CD4-positive, alpha-beta T cell treated with Interleukin-10 for 1 hour (primary cell): Measurements from ENCODE around the gene HTR3D.
"Not testable (repeated sequence)": the region's sequence is repeated elsewhere in the genome, so short reads cannot be mapped to it uniquely, and the experiment has no call there.

ENCODE experiments used
- DNase-seq: peaks from one replicate; pipeline ENCODE4 v3.0.0-alpha.2; 2020

The HTR3D gene

DNA sequence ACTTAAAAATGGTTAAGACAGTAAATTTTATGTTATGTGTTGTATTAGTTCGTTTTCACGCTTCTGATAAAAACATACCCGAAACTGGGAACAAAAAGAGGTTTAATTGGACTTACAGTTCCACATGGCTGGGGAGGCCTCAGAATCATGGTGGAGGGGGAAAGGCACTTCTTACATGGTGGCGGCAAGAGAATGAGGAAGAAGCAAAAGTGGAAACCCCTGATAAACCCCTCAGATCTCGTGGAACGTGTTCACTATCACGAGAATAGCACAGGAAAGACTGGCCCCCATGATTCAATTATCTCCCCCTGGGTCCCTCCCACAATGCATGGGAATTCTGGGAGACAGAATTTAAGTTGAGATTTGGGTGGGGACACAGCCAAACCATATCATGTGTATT is 39.6 kb downstream of the HTR3D start:
- not testable (repeated sequence) for DNase-seq

DNA sequence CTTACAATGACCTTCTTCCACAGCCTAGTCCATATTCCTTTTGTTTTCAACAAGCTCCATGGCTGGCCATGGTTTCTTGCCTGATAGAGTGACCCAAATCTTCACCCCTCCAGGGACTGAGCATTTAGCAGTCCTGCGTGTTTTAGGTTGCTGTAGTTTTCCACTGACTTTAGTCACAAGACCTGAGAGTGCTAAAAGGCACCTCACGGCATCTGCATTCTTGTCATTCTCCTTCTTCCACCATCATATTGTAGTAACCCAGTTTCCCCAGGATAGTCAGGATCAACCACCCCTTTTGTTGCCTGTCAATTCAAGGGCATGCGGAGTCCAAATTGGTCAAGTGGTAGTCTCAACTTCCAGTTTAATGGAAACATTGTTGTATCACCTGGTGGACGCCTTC is 42.1 kb downstream of the HTR3D start:
- DNase-seq = no peak

DNA sequence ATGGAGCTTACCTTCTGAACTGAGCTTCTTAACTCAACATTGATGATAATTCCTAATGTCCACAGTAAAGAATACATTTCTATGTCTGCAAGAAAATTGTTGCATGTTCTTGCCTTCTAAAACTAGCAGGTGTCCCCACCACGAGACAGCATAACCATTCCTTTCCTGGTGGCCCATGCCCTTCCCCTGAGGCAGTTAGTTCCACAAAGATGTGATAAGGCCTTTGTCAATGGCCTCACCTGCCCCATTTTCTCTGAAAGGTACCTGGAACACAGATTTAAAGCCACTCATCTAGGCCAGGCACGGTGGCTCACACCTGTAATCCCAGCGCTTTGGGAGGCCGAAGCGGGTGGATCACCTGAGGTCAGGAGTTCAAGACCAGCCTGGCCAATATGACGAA is 44.4 kb downstream of the HTR3D start:
- no peak for DNase-seq

DNA sequence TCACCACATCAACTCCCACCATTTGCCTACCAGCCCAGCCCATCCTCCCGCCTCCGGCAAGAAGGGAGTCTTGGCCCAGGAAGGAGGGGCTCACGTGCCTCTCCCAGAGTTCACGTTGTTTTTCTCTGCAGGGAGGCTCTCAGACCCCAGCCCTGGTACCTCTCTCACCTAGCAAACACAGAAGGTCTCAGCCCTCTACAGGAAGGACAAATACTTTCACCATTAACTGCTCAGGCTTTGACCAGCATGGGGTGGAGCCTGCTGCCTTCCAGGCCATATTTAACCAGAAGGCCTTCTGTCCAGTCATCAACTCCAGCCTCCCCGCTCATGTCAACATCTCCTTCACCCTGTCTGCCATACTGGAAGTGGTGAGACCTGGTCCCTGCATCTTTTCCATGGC is 46.3 kb downstream of the HTR3D start:
- no peak for DNase-seq

DNA sequence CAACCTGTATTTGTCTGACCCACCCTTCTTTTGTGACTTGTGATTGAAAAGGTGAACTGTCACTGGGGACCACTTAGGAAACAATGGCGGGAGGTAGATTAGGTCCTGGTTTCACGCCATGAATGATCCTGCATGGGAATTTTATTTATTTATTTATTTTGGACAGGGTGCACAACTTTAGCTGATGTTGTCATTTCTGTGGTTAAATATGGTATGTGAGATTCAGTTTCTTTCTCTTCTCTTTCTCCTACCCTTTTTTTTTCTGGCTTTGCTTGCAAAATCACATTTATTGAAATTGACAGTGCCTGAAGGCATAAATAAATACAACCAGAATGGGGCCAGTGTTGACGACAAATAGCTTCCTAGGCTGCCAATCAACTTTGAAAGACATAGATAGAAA is 47.3 kb downstream of the HTR3D start:
- DNase-seq = no peak

DNA sequence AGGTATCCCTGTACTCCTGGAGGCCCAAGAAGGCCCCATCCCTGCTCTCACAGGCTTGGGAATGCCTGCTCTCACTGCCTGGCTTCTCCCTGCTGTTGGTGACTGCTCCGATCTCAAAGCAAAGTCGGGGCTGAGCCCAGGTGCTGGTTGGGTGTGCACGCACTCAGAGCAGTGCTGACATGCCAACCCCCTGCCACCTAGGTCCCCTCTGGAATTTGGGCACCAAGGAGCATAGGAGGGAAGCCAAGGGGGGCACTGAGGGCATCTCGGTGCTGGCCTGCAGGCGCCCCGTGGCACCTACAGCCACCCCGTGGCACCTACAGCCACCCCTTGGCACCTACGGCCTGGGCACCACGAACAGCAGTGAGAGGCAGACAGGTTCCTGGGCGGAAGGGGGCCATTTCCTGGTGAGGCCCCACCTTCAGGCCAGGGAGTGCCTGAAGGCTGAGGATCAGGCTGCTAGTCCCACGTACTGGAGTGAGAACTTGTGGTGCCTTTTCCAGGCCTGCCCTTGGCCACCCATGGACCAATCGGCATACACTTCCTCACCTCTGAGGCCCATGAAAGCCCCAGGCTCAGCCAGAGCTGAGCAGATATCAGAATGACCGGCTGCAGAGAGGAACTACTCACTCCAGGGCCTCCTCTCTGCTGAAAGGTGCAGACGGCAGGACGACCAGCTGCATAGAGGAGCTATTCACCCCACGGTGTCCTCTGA is 49.7 kb downstream of the HTR3D start:
- no peak for DNase-seq

DNA sequence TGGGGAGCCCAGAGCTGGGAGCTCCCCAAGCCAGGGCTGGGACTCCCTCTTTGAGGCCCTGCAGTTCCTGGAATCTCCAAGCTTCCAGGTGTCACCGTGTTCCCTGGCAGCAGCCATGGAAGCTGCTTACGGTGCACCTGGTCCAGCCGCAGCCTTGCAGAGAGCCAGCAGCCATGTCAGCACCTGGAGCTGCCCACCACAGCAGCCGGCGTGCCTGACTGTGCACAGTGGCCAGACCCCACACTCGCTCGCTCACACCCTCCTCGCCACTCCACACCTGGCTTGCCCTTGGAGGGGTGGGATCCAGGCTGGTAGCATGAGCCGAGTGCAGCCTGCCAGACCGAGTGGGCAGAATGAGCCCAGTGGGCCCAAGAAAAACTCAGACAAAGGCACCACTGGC is 50.5 kb downstream of the HTR3D start:
- DNase-seq = no peak

DNA sequence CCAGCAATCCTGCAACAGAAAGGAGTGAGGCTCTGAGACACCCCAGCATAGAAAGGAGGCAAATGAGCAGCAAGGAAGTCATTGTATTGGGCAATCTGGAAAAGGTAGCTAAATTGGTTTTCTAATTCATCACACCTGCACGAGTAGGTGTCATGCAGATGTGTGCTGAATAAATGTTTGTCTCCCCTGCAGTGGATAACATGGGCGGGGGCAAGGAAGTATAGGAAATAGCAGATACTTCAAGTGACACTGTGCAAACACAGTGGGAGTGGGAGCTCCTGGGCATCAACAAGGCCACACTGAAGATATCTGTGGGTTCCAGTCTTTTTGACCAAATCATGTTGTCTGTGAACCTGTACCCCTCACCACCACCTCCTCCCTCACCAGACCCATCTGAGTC is 50.9 kb downstream of the HTR3D start:
- DNase-seq = no peak

DNA sequence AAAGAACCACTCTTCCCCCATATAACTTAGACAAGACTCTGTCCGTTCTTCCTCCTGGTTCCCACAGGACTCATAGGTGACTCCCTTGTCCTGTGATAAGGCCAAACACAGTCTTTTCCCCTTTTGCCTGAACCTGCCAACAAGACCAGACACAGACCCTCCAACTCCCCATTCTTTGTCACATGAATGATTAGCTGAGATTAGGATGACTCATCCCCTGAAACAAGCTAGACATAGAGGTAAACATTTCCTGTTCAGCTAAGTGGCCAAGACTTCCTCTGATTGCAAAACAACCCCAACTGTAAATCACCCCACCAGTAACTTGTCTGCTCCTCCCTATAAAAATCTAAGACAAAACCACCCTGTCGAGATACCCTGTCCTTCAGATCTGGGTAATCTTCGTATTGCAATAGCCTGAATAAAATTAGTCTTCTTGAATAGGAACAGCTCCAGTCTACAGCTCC is 53.9 kb downstream of the HTR3D start:
- no peak for DNase-seq
